Measurements from ENCODE around the gene PPP1R13B. TPM values are rescaled to one million over a fixed set of nuclear protein-coding genes. Genes with fewer than 3 reads are reported as not detected.

PPP1R13B gene
- total RNA-seq, 1 experiment from 2014 or later = 10.3 TPM

GRCh38 chr14:103862393-103862782 is 15.0 kb upstream of the PPP1R13B start:
- CTCF ChIA-PET = interaction anchor here (1.2 to 4.3 kb wide), 3 partner anchors 39 to 54 kb away, joined by 3 to 22 read pairs (median 4); no protein-coding TSS in a partner anchor

GRCh38 chr14:103861413-103862392 is 14.3 kb upstream of the PPP1R13B start:
- Mint-ChIP-seq H3K27me3 (ENCODE audit: low read depth) (no peaks in the 10 kb centered on the region), H3K4me3 (no peak overlapping the region), H3K36me3 (no peaks in the 10 kb centered on the region), H3K9me3 (no peaks in the 10 kb centered on the region), H3K4me1 (peaks cover 15% of the 10 kb centered on the region), H3K27ac (no peak overlapping the region)
- DNase-seq (ENCODE audit: low spot score) (no peak), ATAC-seq (no peak)
- TF ChIP-seq KAT7 (CRISPR knock-in tag; IDR thresholded peaks at IDR 0.05; ENCODE audit: borderline replicate concordance) = no peak
- CTCF ChIA-PET = interaction anchor here (1.2 to 4.3 kb wide), 5 partner anchors 39 to 54 kb away, joined by 3 to 22 read pairs (median 4); no protein-coding TSS in a partner anchor
- POLR2A ChIA-PET = no interaction called here

More at GRCh38 chr14:103862393-103862782, 15.0 kb upstream of the PPP1R13B start:
- H3K27me3 Mint-ChIP-seq (ENCODE audit: low read depth) = no peaks in the 10 kb centered on the region
- DNase-seq (ENCODE audit: low spot score) (no peak), ATAC-seq (no peak)
- no peaks in the 10 kb centered on the region for H3K9me3 Mint-ChIP-seq
- no peak overlapping the region for H3K27ac Mint-ChIP-seq
- no peaks in the 10 kb centered on the region for H3K36me3 Mint-ChIP-seq
- POLR2A ChIA-PET = no interaction called here
- no peak overlapping the region for H3K4me3 Mint-ChIP-seq
- peaks cover 9% of the 10 kb centered on the region for H3K4me1 Mint-ChIP-seq
- TF ChIP-seq NFYB (CRISPR knock-in tag; conservative IDR thresholded peaks at IDR 0.05; ENCODE audit: low read depth) (peak; percentile 54; the same call in 1 of the 2 replicates), PRDM15 (CRISPR knock-in tag; IDR thresholded peaks at IDR 0.05) (no peak)

GRCh38 chr14:103859416-103860202 is 12.2 kb upstream of the PPP1R13B start:
- H3K27me3 Mint-ChIP-seq (ENCODE audit: low read depth) = no peaks in the 10 kb centered on the region; the same call in 1 of the 2 replicates
- no peak for TF ChIP-seq GTF2I (CRISPR knock-in tag; conservative IDR thresholded peaks at IDR 0.05)
- no peak for TF ChIP-seq SMAD3 (CRISPR knock-in tag; IDR thresholded peaks at IDR 0.05; ENCODE audit: borderline replicate concordance)
- TF ChIP-seq ATF2 (CRISPR knock-in tag; IDR thresholded peaks at IDR 0.05; ENCODE audit: borderline replicate concordance, low read depth) = no peak
- no peak for TF ChIP-seq NR2C2 (CRISPR knock-in tag; IDR thresholded peaks at IDR 0.05)
- no peak for TF ChIP-seq MYBL2 (CRISPR knock-in tag; IDR thresholded peaks at IDR 0.05)
- TF ChIP-seq IRF1 (CRISPR knock-in tag; IDR thresholded peaks at IDR 0.05) = no peak
- TF ChIP-seq STAT6 (CRISPR knock-in tag; conservative IDR thresholded peaks at IDR 0.05; ENCODE audit: low read depth) = no peak
- TF ChIP-seq TCF7 (CRISPR knock-in tag; IDR thresholded peaks at IDR 0.05; ENCODE audit: low read depth) = no peak
- H3K4me1 Mint-ChIP-seq = peaks cover 35% of the 10 kb centered on the region
- ChIA-PET CTCF (interaction anchor here (1.2 to 4.3 kb wide), 4 partner anchors 41 to 59 kb away, joined by 3 to 22 read pairs (median 4); no protein-coding TSS in a partner anchor), POLR2A (interaction anchor here (0.7 kb wide), 1 partner anchor 11 kb away, joined by 4 read pairs; no protein-coding TSS in a partner anchor)
- ATAC-seq (no peak), DNase-seq (ENCODE audit: low spot score) (no peak)
- H3K36me3 Mint-ChIP-seq = no peaks in the 10 kb centered on the region
- no peaks in the 10 kb centered on the region for H3K9me3 Mint-ChIP-seq
- H3K27ac Mint-ChIP-seq = no peak overlapping the region
- no peak overlapping the region for H3K4me3 Mint-ChIP-seq

Data from WTC11 (cell line).